Keratinocyte (primary cell): ENCODE results near the gene CPLANE2. TPM values are rescaled to one million over a fixed set of nuclear protein-coding genes. Genes with fewer than 3 reads are reported as not detected.

Source experiments
- DNase-seq: peaks from one replicate; pipeline ENCODE4 v3.0.0-alpha.2; 2011; ENCODE audit warnings: low read depth, missing footprints, low spot score
- FAIRE-seq: peaks from 2 replicates; lab custom pipeline; 2011; peaks lifted over from hg19 to GRCh38; lab: Jason Lieb, UNC
- H2AFZ ChIP-seq: 2 replicates; pipeline ENCODE4 v1.6.0; 2012; ENCODE audit warnings: low read length, control low read depth, inconsistent platforms; ENCODE audit not compliant: control insufficient read depth
- H3K27ac ChIP-seq: 2 replicates; pipeline ENCODE4 v1.5.1; 2011; ENCODE audit warnings: low read length; ENCODE audit not compliant: control insufficient read depth, insufficient read depth
- H3K27me3 ChIP-seq: 3 replicates; pipeline ENCODE4 v1.6.0; 2011; ENCODE audit warnings: low read length; ENCODE audit not compliant: control insufficient read depth, insufficient read depth; ENCODE audit errors: extremely low read depth
- H3K36me3 ChIP-seq, 2 experiments: 2 replicates in 1 of 2; 3 replicates in 1 of 2; pipeline ENCODE4 v1.5.1; 2011; ENCODE audit warnings: low read length in 2 of 2, mild to moderate bottlenecking in 1 of 2; ENCODE audit not compliant: control insufficient read depth in 2 of 2, insufficient read depth in 2 of 2; ENCODE audit errors: extremely low read depth in 1 of 2
- H3K4me1 ChIP-seq: 3 replicates; pipeline ENCODE4 v1.5.1; 2011; ENCODE audit warnings: low read length; ENCODE audit not compliant: control insufficient read depth, insufficient read depth; ENCODE audit errors: extremely low read depth
- H3K4me2 ChIP-seq: 3 replicates; pipeline ENCODE4 v1.6.0; 2011; ENCODE audit warnings: low read depth, low read length; ENCODE audit not compliant: control insufficient read depth, insufficient read depth; ENCODE audit errors: extremely low read depth
- H3K4me3 ChIP-seq, 3 experiments: fragments of 200-600 bp in 1 of 3; sonication (generic) in 1 of 3; 2 replicates in 2 of 3; 3 replicates in 1 of 3; pipeline ENCODE4 v1.5.1; 2011 to 2016; ENCODE audit warnings: low read length in 3 of 3, mild to moderate bottlenecking in 3 of 3, control low read depth in 2 of 3, inconsistent platforms in 1 of 3, low read depth in 1 of 3, mixed read lengths in 1 of 3, mixed run types in 1 of 3, moderate library complexity in 1 of 3; ENCODE audit not compliant: control insufficient read depth in 2 of 3, insufficient read depth in 2 of 3; ENCODE audit errors: extremely low read depth in 1 of 3
- H3K79me2 ChIP-seq: 2 replicates; pipeline ENCODE4 v1.6.0; 2012; ENCODE audit warnings: low read length; ENCODE audit not compliant: control insufficient read depth, insufficient read depth
- H3K9ac ChIP-seq: 3 replicates; pipeline ENCODE4 v1.6.0; 2011; ENCODE audit warnings: low read length; ENCODE audit not compliant: control insufficient read depth, insufficient read depth; ENCODE audit errors: extremely low read depth
- H3K9me1 ChIP-seq: 3 replicates; pipeline ENCODE4 v1.6.0; 2011; ENCODE audit warnings: low read length; ENCODE audit not compliant: control insufficient read depth, insufficient read depth; ENCODE audit errors: extremely low read depth
- H3K9me3 ChIP-seq: 2 replicates; pipeline ENCODE4 v1.5.1; 2012; ENCODE audit warnings: low read depth, low read length; ENCODE audit not compliant: control insufficient read depth
- H4K20me1 ChIP-seq: 3 replicates; pipeline ENCODE4 v1.6.0; 2011; ENCODE audit warnings: low read length; ENCODE audit not compliant: control insufficient read depth, insufficient read depth; ENCODE audit errors: extremely low read depth
- EZH2 ChIP-seq: IDR thresholded peaks from one replicate; pipeline ENCODE4 v1.6.1; 2012; ENCODE audit warnings: inconsistent platforms, mild to moderate bottlenecking, low read length, moderate library complexity
- dilution Hi-C: fragments of 300-500 bp; cut with MboI; formaldehyde crosslinking; loops from one replicate; pipeline ENCODE4 v1.7.0; 2020; ENCODE audit warnings: low sequenced_read_pairs; ENCODE audit not compliant: extremely low pct_ligation_motif_present
- polyA plus RNA-seq, 5 experiments: library from polyadenylated mRNA; depleted of rRNA in 3 of 5; stranded (reverse) in 3 of 5; stranded (forward) in 1 of 5; unstranded in 1 of 5; fragments of >200 nt; gene quantifications; 1 replicate in 1 of 5; 2 replicates in 3 of 5; 3 replicates in 1 of 5; pipeline versions ENCODE4 v1.2.1 to v1.2.3, GENCODE V29; 2011 to 2012; ENCODE audit warnings: missing spikeins in 2 of 5, low read depth in 1 of 5, low replicate concordance in 1 of 5
- TF ChIP-seq, protein P1 (sequence below), 3 experiments: IDR thresholded peaks in 1 of 3; conservative IDR thresholded peaks in 1 of 3; optimal IDR thresholded peaks in 1 of 3; 2 replicates in 2 of 3; 3 replicates in 1 of 3; pipeline versions ENCODE3 to v1.5.1; 2011; ENCODE audit warnings: low read length in 3 of 3, mild to moderate bottlenecking in 3 of 3, moderate library complexity in 2 of 3, control low read depth in 1 of 3, inconsistent platforms in 1 of 3; ENCODE audit not compliant: insufficient read depth in 2 of 3; ENCODE audit errors: extremely low read depth in 1 of 3

The CPLANE2 gene
- polyA plus RNA-seq, 1 donor (not counting 4 experiments of a cell fraction or from before 2014, with no cell fraction given): 2.5 TPM

- H3K27me3 ChIP-seq: no peaks in the 10 kb centered on the region
- H3K4me1 ChIP-seq: peaks cover 10% of the 10 kb centered on the region
- H3K79me2 ChIP-seq: no peaks in the 10 kb centered on the region
- dilution Hi-C loops: no loop called here
- H3K9me1 ChIP-seq: no peaks in the 10 kb centered on the region
- H2AFZ ChIP-seq: no peak overlapping the region
- H3K4me3 ChIP-seq: no peak overlapping the region
- no peaks in the 10 kb centered on the region for H3K9me3 ChIP-seq
- no peaks in the 10 kb centered on the region for H3K36me3 ChIP-seq
- no peak overlapping the region for H3K4me2 ChIP-seq
- DNase-seq (no peak), FAIRE-seq (no peak)
- no peaks in the 10 kb centered on the region for H4K20me1 ChIP-seq
- H3K27ac ChIP-seq: no peak overlapping the region
- TF ChIP-seq EZH2: no peak
- TF ChIP-seq, protein P1, sequence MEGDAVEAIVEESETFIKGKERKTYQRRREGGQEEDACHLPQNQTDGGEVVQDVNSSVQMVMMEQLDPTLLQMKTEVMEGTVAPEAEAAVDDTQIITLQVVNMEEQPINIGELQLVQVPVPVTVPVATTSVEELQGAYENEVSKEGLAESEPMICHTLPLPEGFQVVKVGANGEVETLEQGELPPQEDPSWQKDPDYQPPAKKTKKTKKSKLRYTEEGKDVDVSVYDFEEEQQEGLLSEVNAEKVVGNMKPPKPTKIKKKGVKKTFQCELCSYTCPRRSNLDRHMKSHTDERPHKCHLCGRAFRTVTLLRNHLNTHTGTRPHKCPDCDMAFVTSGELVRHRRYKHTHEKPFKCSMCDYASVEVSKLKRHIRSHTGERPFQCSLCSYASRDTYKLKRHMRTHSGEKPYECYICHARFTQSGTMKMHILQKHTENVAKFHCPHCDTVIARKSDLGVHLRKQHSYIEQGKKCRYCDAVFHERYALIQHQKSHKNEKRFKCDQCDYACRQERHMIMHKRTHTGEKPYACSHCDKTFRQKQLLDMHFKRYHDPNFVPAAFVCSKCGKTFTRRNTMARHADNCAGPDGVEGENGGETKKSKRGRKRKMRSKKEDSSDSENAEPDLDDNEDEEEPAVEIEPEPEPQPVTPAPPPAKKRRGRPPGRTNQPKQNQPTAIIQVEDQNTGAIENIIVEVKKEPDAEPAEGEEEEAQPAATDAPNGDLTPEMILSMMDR (optimal IDR thresholded peaks at IDR 0.05 in 1 of 3, IDR thresholded peaks at IDR 0.05 in 1 of 3, conservative IDR thresholded peaks at IDR 0.05 in 1 of 3; ENCODE audit: extremely low read depth in 1 of 3, insufficient read depth in 2 of 3, low read length in 3 of 3): no peak
- no peak overlapping the region for H3K9ac ChIP-seq
These were observed 25.1 kb upstream of the CPLANE2 start for GRCh38 chr1:16262067-16262466.

DNA sequence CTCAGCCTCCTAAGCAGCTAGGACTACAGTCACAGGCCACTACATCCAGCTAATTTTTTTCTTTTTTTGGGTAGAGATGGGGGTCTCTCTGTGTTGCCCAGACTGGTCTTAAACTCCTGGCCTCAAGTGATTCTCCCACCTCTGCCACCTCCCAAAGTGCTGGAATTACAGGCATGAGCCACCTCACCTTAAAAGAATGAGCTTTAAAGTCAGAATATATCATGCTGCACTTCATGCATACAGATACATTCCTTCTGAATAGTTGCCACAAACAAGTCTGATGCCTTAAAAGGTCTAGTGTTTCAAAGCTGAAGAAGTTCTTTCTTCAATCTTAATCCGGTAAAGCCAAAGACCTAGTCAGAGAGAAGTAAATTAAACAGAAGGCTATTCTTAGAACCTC is 23.8 kb upstream of the CPLANE2 start:
- Histone ChIP-seq H4K20me1 (no peaks in the 10 kb centered on the region), H3K79me2 (no peaks in the 10 kb centered on the region), H3K27ac (no peak overlapping the region), H3K9ac (no peak overlapping the region), H3K4me2 (peak overlapping the region; percentile 17), H3K36me3 (peaks cover 0 to 1% of the 10 kb centered on the region in 2 experiments), H3K4me3 (no peak overlapping the region), H3K27me3 (no peaks in the 10 kb centered on the region), H2AFZ (no peak overlapping the region), H3K9me1 (no peaks in the 10 kb centered on the region), H3K4me1 (peaks cover 10% of the 10 kb centered on the region), H3K9me3 (no peaks in the 10 kb centered on the region)
- dilution Hi-C loops: no loop called here
- FAIRE-seq (peak; percentile 53), DNase-seq (no peak)
- TF ChIP-seq, protein P1 (optimal IDR thresholded peaks at IDR 0.05 in 1 of 3, IDR thresholded peaks at IDR 0.05 in 1 of 3, conservative IDR thresholded peaks at IDR 0.05 in 1 of 3; ENCODE audit: extremely low read depth in 1 of 3, insufficient read depth in 2 of 3, low read length in 3 of 3): no peak
- TF ChIP-seq EZH2: no peak
